Mesodermal cell (in vitro differentiated cells): ENCODE measurements around the gene KAT7.

ENCODE experiments used
- H3K27ac ChIP-seq: 2 replicates; pipeline ENCODE4 v1.7.0; 2013; ENCODE audit warnings: mild to moderate bottlenecking, low read depth, low read length, moderate library complexity; ENCODE audit not compliant: severe bottlenecking
- H3K36me3 ChIP-seq: 2 replicates; pipeline ENCODE4 v1.7.1; 2013; ENCODE audit warnings: mild to moderate bottlenecking, low read length, moderate library complexity; ENCODE audit not compliant: control insufficient read depth, insufficient read depth
- H3K4me1 ChIP-seq: one replicate; pipeline ENCODE4 v1.7.1; 2013; ENCODE audit warnings: mild to moderate bottlenecking, low read length; ENCODE audit not compliant: insufficient read depth, control insufficient read depth, poor library complexity, severe bottlenecking
- H3K4me3 ChIP-seq: 2 replicates; pipeline ENCODE4 v1.7.0; 2013; ENCODE audit warnings: low read length, control low read depth, mild to moderate bottlenecking; ENCODE audit not compliant: insufficient read depth, poor library complexity, severe bottlenecking; ENCODE audit errors: extremely low read depth
- H3K9me3 ChIP-seq: 2 replicates; pipeline ENCODE4 v1.7.1; 2013; ENCODE audit warnings: mild to moderate bottlenecking, low read length, moderate library complexity; ENCODE audit not compliant: control insufficient read depth
- whole genome bisulfite sequencing, 2 experiments: methylation state at CpG; one replicate each; pipeline ENCODE4 v1.1.5; 2013; ENCODE audit warnings: missing lambda C conversion rate in 2 of 2; ENCODE audit not compliant: insufficient coverage in 2 of 2; 5-methylcytosine and 5-hydroxymethylcytosine counted together

The KAT7 gene

DNA sequence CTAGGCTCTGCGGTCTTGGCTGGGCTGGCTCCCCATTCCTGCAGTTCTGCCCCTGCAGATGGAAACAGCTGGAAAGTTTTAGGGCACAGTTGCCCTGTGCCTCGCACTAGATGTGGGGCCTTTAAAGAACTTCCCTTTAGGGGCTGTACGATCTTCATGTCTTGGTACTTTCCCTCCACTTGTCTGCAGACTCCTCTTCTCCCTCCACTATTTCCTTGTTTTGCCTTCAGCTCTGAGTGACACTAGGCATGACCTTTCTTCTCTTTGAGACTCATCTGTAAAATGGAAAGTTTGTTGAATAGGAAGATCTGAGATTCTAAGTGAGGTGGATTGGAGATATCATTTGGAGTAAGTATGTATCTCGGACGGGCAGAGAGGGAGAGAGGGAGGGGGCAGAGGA lies 65.6 kb downstream of the KAT7 start:
- 92 to 95% methylated on average over 2 to 5 of the region's 5 CpGs for WGBS, 2 experiments
- Histone ChIP-seq H3K4me1 (no peaks in the 10 kb centered on the region), H3K4me3 (no peak overlapping the region), H3K9me3 (no peaks in the 10 kb centered on the region), H3K27ac (no peak overlapping the region), H3K36me3 (no peaks in the 10 kb centered on the region)

DNA sequence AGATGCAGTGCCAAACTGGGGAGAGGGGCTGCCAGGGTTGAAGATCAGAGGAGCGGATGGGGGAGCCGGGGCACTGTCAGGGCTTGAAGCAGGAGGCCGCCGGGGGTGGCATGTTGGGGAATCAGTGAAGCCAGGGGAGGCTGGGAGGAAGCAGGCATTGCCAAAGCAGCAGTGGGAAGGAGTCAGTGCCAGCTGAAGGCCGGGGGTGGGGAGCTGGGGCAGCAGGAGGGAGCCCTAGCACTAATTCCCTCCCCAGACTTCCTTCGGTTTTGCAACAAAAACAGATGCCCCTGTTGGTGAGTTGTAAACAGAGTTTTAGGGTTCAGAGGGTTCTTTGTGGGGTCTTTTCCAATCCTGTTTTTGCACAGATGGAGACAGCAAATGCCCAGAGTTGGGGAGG lies 70.3 kb downstream of the KAT7 start:
- H3K27ac ChIP-seq, result no peak overlapping the region
- 88% methylated on average over 5 of the region's 6 CpGs for WGBS, 2 experiments
- no peaks in the 10 kb centered on the region for H3K4me1 ChIP-seq
- no peaks in the 10 kb centered on the region for H3K9me3 ChIP-seq
- H3K36me3 ChIP-seq, result no peaks in the 10 kb centered on the region
- no peak overlapping the region for H3K4me3 ChIP-seq

GRCh38 chr17:49859991-49860953 lies 71.8 kb downstream of the KAT7 start:
- whole genome bisulfite sequencing, 2 experiments, result 89 to 91% methylated on average over 18 of the region's 20 CpGs
- Histone ChIP-seq H3K4me1 (peaks cover 5% of the 10 kb centered on the region), H3K4me3 (no peak overlapping the region), H3K27ac (no peak overlapping the region), H3K9me3 (no peaks in the 10 kb centered on the region), H3K36me3 (no peaks in the 10 kb centered on the region)

GRCh38 chr17:49861150-49861884 lies 72.8 kb downstream of the KAT7 start:
- no peaks in the 10 kb centered on the region for H3K9me3 ChIP-seq
- 47 to 53% methylated on average over 14 to 15 of the region's 16 CpGs for WGBS, 2 experiments

DNA sequence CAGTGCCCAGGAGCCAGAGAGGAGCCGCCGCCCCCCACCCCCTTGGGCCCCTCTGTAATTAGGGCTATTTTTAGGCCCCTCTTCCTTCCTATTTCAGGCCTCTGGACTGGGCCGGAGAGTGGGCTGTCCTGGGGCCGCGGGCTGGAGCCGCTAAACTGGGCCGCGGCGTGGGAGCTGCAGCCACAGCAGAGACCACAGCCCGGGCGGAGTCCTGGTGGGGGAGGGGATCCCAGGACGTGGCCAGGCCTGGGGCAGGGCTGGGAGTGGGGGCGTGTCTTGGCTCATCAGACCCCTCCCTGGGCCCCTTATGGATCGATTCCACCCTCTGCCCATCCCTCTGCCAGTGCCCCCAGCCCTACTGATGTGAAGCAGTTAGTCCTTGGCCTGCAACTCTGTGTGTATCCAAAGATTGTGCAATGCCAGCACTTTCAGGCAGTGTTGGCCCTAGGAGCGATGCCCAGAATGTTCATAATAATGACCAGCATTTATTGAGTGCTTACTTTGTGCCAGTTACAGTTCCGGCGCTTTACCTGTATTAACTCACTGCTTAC lies 74.4 kb downstream of the KAT7 start:
- H3K4me1 ChIP-seq, result peaks cover 17% of the 10 kb centered on the region
- no peak overlapping the region for H3K27ac ChIP-seq
- WGBS, 2 experiments, result 85 to 87% methylated on average over 4 to 9 of the region's 17 CpGs
- no peaks in the 10 kb centered on the region for H3K9me3 ChIP-seq
- no peak overlapping the region for H3K4me3 ChIP-seq
- no peaks in the 10 kb centered on the region for H3K36me3 ChIP-seq

More at GRCh38 chr17:49861150-49861884, 72.8 kb downstream of the KAT7 start:
- Histone ChIP-seq H3K4me3 (no peak overlapping the region), H3K36me3 (no peaks in the 10 kb centered on the region), H3K27ac (no peak overlapping the region), H3K4me1 (peaks cover 15% of the 10 kb centered on the region)

- Histone ChIP-seq H3K4me3 (no peak overlapping the region), H3K36me3 (no peaks in the 10 kb centered on the region), H3K27ac (peak overlapping the region; percentile 29), H3K9me3 (no peaks in the 10 kb centered on the region), H3K4me1 (peaks cover 23% of the 10 kb centered on the region)
- 0% methylated on average over 1 of the region's 1 CpG for WGBS, 2 experiments
Observed at GRCh38 chr17:49866019-49866380, 77.5 kb downstream of the KAT7 start.

GRCh38 chr17:49866882-49867413 lies 78.5 kb downstream of the KAT7 start:
- 94 to 98% methylated on average over 3 of the region's 3 CpGs for WGBS, 2 experiments
- Histone ChIP-seq H3K9me3 (no peaks in the 10 kb centered on the region), H3K27ac (no peak overlapping the region), H3K36me3 (no peaks in the 10 kb centered on the region), H3K4me3 (no peak overlapping the region), H3K4me1 (peaks cover 23% of the 10 kb centered on the region)

DNA sequence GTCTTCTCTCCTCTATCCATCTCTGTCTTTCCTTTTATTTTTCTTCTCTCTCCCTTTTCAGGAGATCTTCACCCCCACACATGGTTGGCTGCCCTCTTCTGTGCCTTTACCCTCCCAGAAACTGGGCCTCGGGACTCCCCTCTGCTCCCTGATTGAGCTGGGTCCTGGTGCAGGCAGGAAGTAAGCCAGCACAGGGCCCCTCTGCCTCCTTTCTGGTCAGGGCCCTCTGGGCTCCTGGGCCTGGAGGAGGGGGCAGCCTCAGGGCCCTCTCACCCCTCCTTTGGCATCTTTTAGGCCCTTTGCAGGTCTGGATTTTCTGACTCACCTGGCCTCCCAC lies 80.5 kb downstream of the KAT7 start:
- H3K4me1 ChIP-seq, result peaks cover 23% of the 10 kb centered on the region
- WGBS, 2 experiments, result 78 to 100% methylated on average over 1 of the region's 1 CpG
- no peak overlapping the region for H3K4me3 ChIP-seq
- H3K9me3 ChIP-seq, result no peaks in the 10 kb centered on the region
- no peak overlapping the region for H3K27ac ChIP-seq
- no peaks in the 10 kb centered on the region for H3K36me3 ChIP-seq

DNA sequence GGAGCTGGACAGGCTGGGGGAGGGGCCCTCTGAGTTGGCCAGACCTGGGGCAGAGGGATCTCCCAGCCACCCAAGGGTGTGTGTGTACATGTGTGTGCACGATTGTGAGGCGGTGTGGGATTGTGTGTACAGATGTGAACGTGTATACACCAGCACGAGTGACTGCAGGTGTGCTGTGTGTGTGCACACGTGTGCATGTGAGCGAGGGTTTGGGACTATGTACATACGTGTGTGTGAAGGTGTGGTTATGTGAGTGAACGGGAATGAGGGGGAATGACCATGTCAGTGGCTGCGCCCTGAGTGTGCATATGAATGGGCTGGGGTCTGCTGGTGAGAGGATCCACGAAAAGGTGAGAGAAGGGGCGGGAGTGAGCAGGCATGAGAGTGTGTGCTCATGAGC lies 81.8 kb downstream of the KAT7 start:
- WGBS, 2 experiments, result 92% methylated on average over 9 to 10 of the region's 11 CpGs
- H3K4me1 ChIP-seq, result peaks cover 18% of the 10 kb centered on the region
- no peaks in the 10 kb centered on the region for H3K9me3 ChIP-seq
- H3K36me3 ChIP-seq, result no peaks in the 10 kb centered on the region
- H3K27ac ChIP-seq, result no peak overlapping the region
- H3K4me3 ChIP-seq, result no peak overlapping the region

GRCh38 chr17:49871211-49871610 lies 82.7 kb downstream of the KAT7 start:
- H3K9me3 ChIP-seq, result no peaks in the 10 kb centered on the region
- peaks cover 13% of the 10 kb centered on the region for H3K4me1 ChIP-seq
- no peak overlapping the region for H3K27ac ChIP-seq
- WGBS, 2 experiments, result 89% methylated on average over 3 to 4 of the region's 7 CpGs
- no peak overlapping the region for H3K4me3 ChIP-seq
- H3K36me3 ChIP-seq, result no peaks in the 10 kb centered on the region
